CD14-positive monocyte (primary cell): Measurements from ENCODE around the gene DHRS7B. TPM values are rescaled to one million over a fixed set of nuclear protein-coding genes. Genes with fewer than 3 reads are reported as not detected.
A peak's percentile ranks its signal among the peaks of the same experiment; 100 is the strongest.
"Not testable (repeated sequence)": the region's sequence is repeated elsewhere in the genome, so short reads cannot be mapped to it uniquely, and the experiment has no call there.

Experiments
- DNase-seq, 3 donors: peaks; one replicate each; pipeline ENCODE4 v3.0.0-alpha.2; 2011 to 2022
- H2AFZ ChIP-seq: 2 replicates; pipeline ENCODE4 v1.6.0; 2012; ENCODE audit warnings: mild to moderate bottlenecking, low read depth, low read length, inconsistent platforms; ENCODE audit not compliant: insufficient read depth, poor library complexity, severe bottlenecking
- H3K27ac ChIP-seq, 2 donors: 1 replicate in 1 of 2; 2 replicates in 1 of 2; pipeline ENCODE4 v1.5.1; 2012 to 2013; ENCODE audit warnings: low read length in 2 of 2, control low read depth in 1 of 2, inconsistent platforms in 1 of 2, low read depth in 1 of 2, mild to moderate bottlenecking in 1 of 2
- H3K27me3 ChIP-seq, 2 donors: one replicate each; pipeline versions ENCODE4 v1.6.0 to v1.6.1; 2011 to 2013; ENCODE audit warnings: low read length in 2 of 2; ENCODE audit not compliant: control insufficient read depth in 2 of 2, insufficient read depth in 2 of 2
- H3K36me3 ChIP-seq, 2 donors: replicated peaks in 1 of 2; 1 replicate in 1 of 2; 2 replicates in 1 of 2; pipeline versions ENCODE4 v1.5.1 to v1.6.1; 2012 to 2013; ENCODE audit warnings: low read length in 2 of 2, control low read depth in 1 of 2, inconsistent platforms in 1 of 2, mild to moderate bottlenecking in 1 of 2; ENCODE audit not compliant: insufficient read depth in 2 of 2, control insufficient read depth in 1 of 2
- H3K4me1 ChIP-seq, 2 donors: 1 replicate in 1 of 2; 2 replicates in 1 of 2; pipeline versions ENCODE4 v1.5.1 to v1.6.1; 2012 to 2013; ENCODE audit warnings: low read length in 2 of 2, control low read depth in 1 of 2, inconsistent platforms in 1 of 2, mild to moderate bottlenecking in 1 of 2, moderate library complexity in 1 of 2; ENCODE audit not compliant: insufficient read depth in 2 of 2, control insufficient read depth in 1 of 2
- H3K4me2 ChIP-seq: replicated peaks from 2 replicates; pipeline ENCODE3; 2012; ENCODE audit warnings: low read length, moderate library complexity, mild to moderate bottlenecking; ENCODE audit not compliant: poor library complexity, severe bottlenecking; ENCODE audit errors: extremely low read depth
- H3K4me3 ChIP-seq, 3 experiments: fragments of 200-600 bp in 1 of 3; sonication (generic) in 1 of 3; replicated peaks in 1 of 3; 1 replicate in 2 of 3; 2 replicates in 1 of 3; pipeline ENCODE4 v1.5.1; 2011 to 2013; ENCODE audit warnings: low read length in 3 of 3, mild to moderate bottlenecking in 3 of 3, control low read depth in 2 of 3, low read depth in 2 of 3, inconsistent platforms in 1 of 3, moderate library complexity in 1 of 3
- H3K79me2 ChIP-seq: 2 replicates; pipeline ENCODE4 v1.6.0; 2012; ENCODE audit warnings: mild to moderate bottlenecking, control low read depth, inconsistent platforms, low read length, moderate library complexity; ENCODE audit not compliant: insufficient read depth
- H3K9ac ChIP-seq: 2 replicates; pipeline ENCODE4 v1.6.0; 2017; ENCODE audit warnings: low read length, mild to moderate bottlenecking; ENCODE audit not compliant: insufficient read depth, poor library complexity, severe bottlenecking
- H3K9me3 ChIP-seq, 2 donors: replicated peaks in 1 of 2; 1 replicate in 1 of 2; 2 replicates in 1 of 2; pipeline versions ENCODE4 v1.5.1 to v1.6.1; 2012 to 2013; ENCODE audit warnings: low read length in 2 of 2, control low read depth in 1 of 2; ENCODE audit not compliant: control insufficient read depth in 1 of 2, insufficient read depth in 1 of 2
- H4K20me1 ChIP-seq: 2 replicates; pipeline ENCODE4 v1.6.0; 2012; ENCODE audit warnings: mild to moderate bottlenecking, low read length, control low read depth, moderate library complexity; ENCODE audit not compliant: insufficient read depth
- H3K27ac Mint-ChIP-seq, 7 donors: one replicate each; pipeline ENCODE4 v1.8.0; 2020; ENCODE audit warnings: mild to moderate bottlenecking in 7 of 7, mixed read lengths in 7 of 7, moderate library complexity in 6 of 7, inconsistent platforms in 2 of 7
- H3K27me3 Mint-ChIP-seq, 3 donors: one replicate each; pipeline ENCODE4 v1.8.0; 2021 to 2022; ENCODE audit warnings: low read depth in 3 of 3, mild to moderate bottlenecking in 3 of 3, mixed read lengths in 3 of 3, moderate library complexity in 3 of 3, inconsistent platforms in 1 of 3
- H3K36me3 Mint-ChIP-seq, 2 donors: one replicate each; pipeline ENCODE4 v1.8.0; 2020; ENCODE audit warnings: mixed read lengths in 2 of 2, inconsistent platforms in 1 of 2, mild to moderate bottlenecking in 1 of 2
- H3K4me1 Mint-ChIP-seq: one replicate; pipeline ENCODE4 v1.8.0; 2020; ENCODE audit warnings: mild to moderate bottlenecking, mixed read lengths
- H3K4me3 Mint-ChIP-seq, 2 donors: one replicate each; pipeline ENCODE4 v1.8.0; 2020; ENCODE audit warnings: mild to moderate bottlenecking in 2 of 2, mixed read lengths in 2 of 2, moderate library complexity in 1 of 2
- H3K9me3 Mint-ChIP-seq, 7 donors: one replicate each; pipeline ENCODE4 v1.8.0; 2020 to 2022; ENCODE audit warnings: mixed read lengths in 7 of 7, mild to moderate bottlenecking in 6 of 7, moderate library complexity in 6 of 7, inconsistent platforms in 2 of 7
- CTCF ChIP-seq: fragments of 200-600 bp; IDR thresholded peaks from one replicate; pipeline ENCODE4 v1.8.0; 2022; ENCODE audit warnings: antibody characterized with exemption, mild to moderate bottlenecking
- WGBS: methylation state at CpG from one replicate; pipeline ENCODE4 v1.1.5; 2013; ENCODE audit warnings: missing lambda C conversion rate; ENCODE audit not compliant: insufficient coverage; 5-methylcytosine and 5-hydroxymethylcytosine counted together
- intact Hi-C, 2 donors: fragments of 100-400 bp; cut with micrococcal nuclease; formaldehyde crosslinking; loops; one replicate each; pipeline versions ENCODE4 v1.15.0 to v1.15.1; 2023
- polyA plus RNA-seq, 3 donors: library from polyadenylated mRNA; depleted of rRNA in 1 of 3; unstranded in 2 of 3; stranded (reverse) in 1 of 3; fragments of 300-500 nt in 2 of 3; fragments of >200 nt in 1 of 3; fragmentation: Illumina TruSeq in 2 of 3; gene quantifications; 1 replicate in 2 of 3; 2 replicates in 1 of 3; pipeline ENCODE4 v1.2.3, GENCODE V29; 2012 to 2021

DHRS7B gene
- polyA plus RNA-seq, 3 donors, result 23.2 to 37.8 (median 33.9) TPM

DNA sequence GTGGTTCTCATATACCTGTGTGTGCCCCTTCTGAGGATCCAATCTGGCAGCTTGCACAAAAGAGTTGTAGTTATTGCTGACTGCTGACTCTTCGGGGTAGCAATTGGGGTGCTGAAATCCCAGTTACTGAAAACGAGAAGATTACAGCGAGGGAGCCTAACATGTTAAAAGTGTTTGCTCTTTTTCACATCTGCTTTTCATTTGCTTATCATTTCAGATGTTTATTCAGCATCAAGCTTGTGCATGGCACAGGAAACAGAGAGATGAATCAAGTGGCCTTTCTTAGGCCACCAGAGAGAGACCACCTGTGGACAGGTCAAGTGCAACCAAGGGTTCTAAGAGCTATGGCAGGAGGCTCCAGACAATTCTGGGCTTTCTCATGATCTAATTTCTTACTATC lies 16.9 kb downstream of the DHRS7B start:
- no peaks in the 10 kb centered on the region for H4K20me1 ChIP-seq
- H3K27me3 Mint-ChIP-seq, result peaks cover 0 to 1% (median 0%) of the 10 kb centered on the region in 3 donors
- TF ChIP-seq CTCF, result no peak
- H3K4me1 ChIP-seq, result peaks cover 85 to 97% of the 10 kb centered on the region in 2 donors
- H3K36me3 Mint-ChIP-seq, result peaks cover 3 to 19% of the 10 kb centered on the region in 2 donors
- H3K36me3 ChIP-seq, result no peaks in the 10 kb centered on the region
- H3K4me3 Mint-ChIP-seq, result no peak overlapping the region
- peak overlapping the region in 1 of 3 experiments; percentile 9 for H3K4me3 ChIP-seq
- intact Hi-C loops, result no loop called here
- H3K27me3 ChIP-seq, result no peaks in the 10 kb centered on the region
- no peaks in the 10 kb centered on the region for H3K9me3 ChIP-seq
- peaks cover 86% of the 10 kb centered on the region for H3K4me1 Mint-ChIP-seq
- H3K4me2 ChIP-seq, result no peak overlapping the region
- DNase-seq, result no peak
- WGBS, result 16% methylated on average over 3 of the region's 3 CpGs
- peaks cover 85% of the 10 kb centered on the region for H3K79me2 ChIP-seq
- H3K27ac Mint-ChIP-seq, result peak overlapping the region; percentile 18 to 79 (median 68)
- peaks cover 0 to 4% (median 0%) of the 10 kb centered on the region in 7 donors for H3K9me3 Mint-ChIP-seq
- peak overlapping the region; percentile 15 for H3K9ac ChIP-seq
- peak overlapping the region in 1 of 2 donors; percentile 71 for H3K27ac ChIP-seq
- no peak overlapping the region for H2AFZ ChIP-seq

- H3K27me3 Mint-ChIP-seq, intact Hi-C loops, H3K4me3 ChIP-seq, H4K20me1 ChIP-seq, H3K9me3 ChIP-seq, H3K4me3 Mint-ChIP-seq, H3K9ac ChIP-seq, DNase-seq, H2AFZ ChIP-seq, H3K27me3 ChIP-seq, H3K36me3 ChIP-seq, H3K4me2 ChIP-seq, H3K9me3 Mint-ChIP-seq: not testable (repeated sequence)
- peaks cover 85% of the 10 kb centered on the region for H3K79me2 ChIP-seq
- H3K4me1 Mint-ChIP-seq, result peaks cover 87% of the 10 kb centered on the region
- H3K27ac ChIP-seq, result peak overlapping the region in 1 of 2 donors; percentile 71
- H3K4me1 ChIP-seq, result peaks cover 88 to 98% of the 10 kb centered on the region in 2 donors
- 86% methylated on average over 1 of the region's 3 CpGs for WGBS
- peak overlapping the region in 4 of 7 donors; percentile 26 to 76 (median 66) for H3K27ac Mint-ChIP-seq
- H3K36me3 Mint-ChIP-seq, result peaks cover 3 to 19% of the 10 kb centered on the region in 2 donors
These were observed 17.5 kb downstream of the DHRS7B start for GRCh38 chr17:21144299-21144698.
